GM12864 (cell line): ENCODE results near the gene EPS8L3.
"Not testable (repeated sequence)": the region's sequence is repeated elsewhere in the genome, so short reads cannot be mapped to it uniquely, and the experiment has no call there.

Experiments
- DNase-seq: peaks from one replicate; pipeline ENCODE4 v3.0.0-alpha.2; 2011; ENCODE audit warnings: low read depth
- H3K4me3 ChIP-seq: 2 replicates; pipeline ENCODE4 v1.5.1; 2011; ENCODE audit warnings: mild to moderate bottlenecking, low read depth, low read length, control low read depth
- TF ChIP-seq, protein P1 (sequence below): IDR thresholded peaks from 2 replicates; pipeline ENCODE4 v1.5.1; 2011; ENCODE audit warnings: low read depth, mild to moderate bottlenecking, moderate library complexity, low read length, control low read depth, inconsistent platforms; ENCODE audit errors: missing control alignments

EPS8L3 gene

DNA sequence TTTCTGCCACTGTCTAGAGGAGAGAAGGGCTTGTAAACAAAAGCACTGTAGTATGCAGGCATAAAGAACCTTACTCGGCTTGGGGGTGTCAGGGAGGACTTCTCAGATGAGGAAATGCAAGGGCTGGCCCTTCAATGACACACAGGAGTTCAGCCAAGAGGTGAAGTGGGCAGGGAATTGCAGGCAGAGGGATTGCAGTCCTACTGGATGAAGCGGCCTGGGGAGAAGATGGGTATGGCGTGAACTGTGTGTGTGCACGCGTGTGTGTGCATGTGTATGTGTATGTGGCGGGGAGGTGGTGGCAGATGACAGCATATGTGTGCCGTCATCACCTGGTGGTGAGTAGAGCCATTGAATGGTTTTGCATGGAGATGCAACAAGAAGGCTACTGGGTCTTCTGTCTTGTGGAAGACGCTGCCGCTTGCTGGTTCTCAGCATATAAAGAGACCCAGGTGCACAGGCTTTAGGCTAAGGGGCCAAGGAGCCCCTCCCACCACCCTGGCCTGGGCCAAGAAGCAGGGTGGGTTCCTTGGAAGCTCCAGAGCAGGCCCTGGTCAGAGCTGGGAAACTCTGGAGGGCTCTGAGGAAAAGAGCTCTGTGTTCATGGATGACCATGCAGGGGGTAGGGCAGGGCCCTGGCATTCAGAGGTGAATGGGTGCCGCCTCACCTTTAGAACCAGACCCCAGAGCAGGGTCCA lies 4.1 kb upstream of the EPS8L3 start:
- no peak for DNase-seq
- no peak overlapping the region for H3K4me3 ChIP-seq
- TF ChIP-seq, protein P1, sequence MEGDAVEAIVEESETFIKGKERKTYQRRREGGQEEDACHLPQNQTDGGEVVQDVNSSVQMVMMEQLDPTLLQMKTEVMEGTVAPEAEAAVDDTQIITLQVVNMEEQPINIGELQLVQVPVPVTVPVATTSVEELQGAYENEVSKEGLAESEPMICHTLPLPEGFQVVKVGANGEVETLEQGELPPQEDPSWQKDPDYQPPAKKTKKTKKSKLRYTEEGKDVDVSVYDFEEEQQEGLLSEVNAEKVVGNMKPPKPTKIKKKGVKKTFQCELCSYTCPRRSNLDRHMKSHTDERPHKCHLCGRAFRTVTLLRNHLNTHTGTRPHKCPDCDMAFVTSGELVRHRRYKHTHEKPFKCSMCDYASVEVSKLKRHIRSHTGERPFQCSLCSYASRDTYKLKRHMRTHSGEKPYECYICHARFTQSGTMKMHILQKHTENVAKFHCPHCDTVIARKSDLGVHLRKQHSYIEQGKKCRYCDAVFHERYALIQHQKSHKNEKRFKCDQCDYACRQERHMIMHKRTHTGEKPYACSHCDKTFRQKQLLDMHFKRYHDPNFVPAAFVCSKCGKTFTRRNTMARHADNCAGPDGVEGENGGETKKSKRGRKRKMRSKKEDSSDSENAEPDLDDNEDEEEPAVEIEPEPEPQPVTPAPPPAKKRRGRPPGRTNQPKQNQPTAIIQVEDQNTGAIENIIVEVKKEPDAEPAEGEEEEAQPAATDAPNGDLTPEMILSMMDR: no peak

DNA sequence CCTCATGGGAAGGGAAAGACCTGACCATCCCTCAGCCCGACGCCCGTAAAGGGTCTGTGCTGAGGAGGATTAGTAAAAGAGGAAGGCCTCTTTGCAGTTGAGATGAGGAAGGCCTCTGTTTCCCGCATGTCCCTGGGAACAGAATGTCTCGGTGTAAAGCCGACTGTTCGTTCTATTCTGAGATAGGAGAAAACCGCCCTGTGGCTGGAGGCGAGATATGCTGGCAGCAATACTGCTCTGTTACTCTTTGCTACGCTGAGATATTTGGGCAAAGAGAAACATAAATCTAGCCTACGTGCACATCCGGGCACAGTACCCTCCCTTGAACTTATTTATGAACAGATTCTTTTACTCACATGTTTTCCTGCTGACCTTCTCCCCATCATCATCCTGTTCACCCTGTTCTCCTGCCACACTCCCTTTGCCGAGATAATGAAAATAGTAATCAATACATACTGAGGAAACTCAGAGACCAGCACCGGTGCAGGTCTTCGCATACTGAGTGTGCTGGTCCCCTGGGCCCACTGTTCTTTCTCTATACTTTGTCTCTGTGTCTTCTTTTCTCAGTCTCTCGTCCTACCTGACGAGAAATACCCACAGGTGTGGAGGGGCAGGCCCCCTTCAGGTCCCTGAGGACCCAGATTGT lies 3.4 kb upstream of the EPS8L3 start:
- not testable (repeated sequence) for DNase-seq, H3K4me3 ChIP-seq

DNA sequence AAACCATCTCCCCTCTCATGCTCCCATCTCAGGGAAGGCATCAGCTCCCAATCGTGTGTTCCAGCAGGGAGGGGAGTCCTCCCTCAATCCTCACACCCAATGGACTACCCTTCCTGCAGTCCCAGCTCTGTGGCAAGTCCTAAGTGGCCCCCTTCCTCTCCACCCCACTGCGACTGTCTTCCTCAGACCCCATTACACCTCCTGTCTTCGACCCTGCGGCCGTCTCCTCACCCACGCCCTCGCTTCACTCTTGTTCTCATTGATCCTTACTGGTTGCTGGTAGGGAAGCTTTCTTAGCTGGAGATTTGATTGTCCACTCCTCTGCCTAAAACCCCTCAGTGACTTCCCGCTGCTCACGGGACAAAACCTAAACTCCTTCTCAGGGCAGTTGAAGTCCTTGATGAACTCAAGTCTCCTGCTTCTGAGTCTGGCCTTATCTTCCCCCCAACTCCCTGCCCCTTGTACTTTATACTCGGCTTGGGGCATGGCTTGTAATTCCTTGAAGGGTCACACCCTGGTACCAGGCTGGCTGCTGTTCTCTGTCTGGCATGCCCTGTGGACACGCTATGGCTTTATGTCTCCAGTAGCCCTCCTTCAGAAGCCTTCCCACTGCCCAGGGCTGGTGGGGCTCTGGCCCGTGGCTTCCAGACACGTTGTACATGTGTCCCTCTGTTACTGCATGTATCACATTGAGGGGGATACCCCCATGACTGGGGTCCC lies 2.3 kb upstream of the EPS8L3 start:
- TF ChIP-seq, protein P1: no peak
- DNase-seq: no peak
- H3K4me3 ChIP-seq: no peak overlapping the region

DNA sequence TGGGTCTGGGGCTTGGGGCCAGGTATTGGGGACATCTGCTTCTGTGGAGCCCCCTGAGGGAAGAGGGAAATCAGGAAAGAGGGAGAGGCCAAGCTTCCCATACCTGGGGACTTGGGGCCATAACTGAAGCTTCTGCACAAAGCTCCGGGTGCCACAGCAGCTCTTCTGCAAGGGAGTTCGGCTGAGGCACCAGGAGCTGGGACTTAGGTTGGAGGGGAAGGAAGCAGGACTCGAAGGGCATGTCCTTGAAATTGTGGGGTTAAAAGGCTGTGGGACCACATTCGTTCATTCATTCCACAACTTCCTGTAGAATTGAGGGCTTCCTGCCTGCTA lies 1.7 kb upstream of the EPS8L3 start:
- no peak for DNase-seq
- TF ChIP-seq, protein P1: no peak
- H3K4me3 ChIP-seq: no peak overlapping the region

DNA sequence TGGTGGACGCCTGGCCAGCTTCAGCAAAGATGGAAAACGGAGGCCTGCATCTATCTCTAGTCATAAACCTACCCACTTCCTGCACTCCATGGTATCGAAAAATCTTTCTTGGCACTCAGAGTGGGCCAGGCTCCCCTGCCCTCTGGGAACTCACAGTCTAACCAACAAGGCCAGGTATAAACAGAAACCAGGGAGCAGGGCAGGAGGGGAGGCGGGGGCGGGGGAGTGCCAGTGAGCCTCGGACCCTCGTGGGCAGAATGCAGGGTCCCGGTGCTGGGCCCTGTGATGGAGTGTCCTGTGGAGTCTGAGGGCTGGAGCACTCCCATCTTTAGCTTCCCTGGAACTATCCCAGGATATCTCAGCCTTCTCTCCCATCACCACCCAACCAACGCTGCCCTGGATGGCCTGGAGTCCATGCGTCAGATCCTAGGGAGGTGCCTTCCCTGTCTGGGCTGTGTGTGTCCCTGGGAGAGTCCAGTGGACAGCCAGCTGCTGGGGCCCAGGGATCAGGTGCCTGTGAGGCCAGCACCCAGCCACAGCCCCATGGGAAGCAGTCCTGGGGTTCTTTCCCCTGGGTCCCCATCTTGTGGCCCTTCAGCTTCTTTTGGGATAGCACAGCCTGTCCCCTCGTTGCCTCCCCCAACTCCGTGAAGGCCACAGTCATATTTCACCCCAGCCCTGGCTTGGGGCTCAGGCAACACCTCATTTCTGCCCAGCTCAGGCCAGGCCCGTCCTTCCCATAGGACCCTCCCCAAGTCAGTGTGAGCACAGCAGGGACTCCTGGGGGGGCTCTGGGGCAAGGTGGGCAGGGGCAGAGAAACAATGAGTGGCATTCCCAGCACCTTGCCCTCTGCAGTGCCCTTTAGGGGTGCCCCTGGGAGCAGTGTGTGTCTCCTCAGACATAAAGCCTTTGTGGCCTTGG lies 1.1 kb upstream of the EPS8L3 start:
- DNase-seq: no peak
- no peak overlapping the region for H3K4me3 ChIP-seq
- TF ChIP-seq, protein P1: no peak

DNA sequence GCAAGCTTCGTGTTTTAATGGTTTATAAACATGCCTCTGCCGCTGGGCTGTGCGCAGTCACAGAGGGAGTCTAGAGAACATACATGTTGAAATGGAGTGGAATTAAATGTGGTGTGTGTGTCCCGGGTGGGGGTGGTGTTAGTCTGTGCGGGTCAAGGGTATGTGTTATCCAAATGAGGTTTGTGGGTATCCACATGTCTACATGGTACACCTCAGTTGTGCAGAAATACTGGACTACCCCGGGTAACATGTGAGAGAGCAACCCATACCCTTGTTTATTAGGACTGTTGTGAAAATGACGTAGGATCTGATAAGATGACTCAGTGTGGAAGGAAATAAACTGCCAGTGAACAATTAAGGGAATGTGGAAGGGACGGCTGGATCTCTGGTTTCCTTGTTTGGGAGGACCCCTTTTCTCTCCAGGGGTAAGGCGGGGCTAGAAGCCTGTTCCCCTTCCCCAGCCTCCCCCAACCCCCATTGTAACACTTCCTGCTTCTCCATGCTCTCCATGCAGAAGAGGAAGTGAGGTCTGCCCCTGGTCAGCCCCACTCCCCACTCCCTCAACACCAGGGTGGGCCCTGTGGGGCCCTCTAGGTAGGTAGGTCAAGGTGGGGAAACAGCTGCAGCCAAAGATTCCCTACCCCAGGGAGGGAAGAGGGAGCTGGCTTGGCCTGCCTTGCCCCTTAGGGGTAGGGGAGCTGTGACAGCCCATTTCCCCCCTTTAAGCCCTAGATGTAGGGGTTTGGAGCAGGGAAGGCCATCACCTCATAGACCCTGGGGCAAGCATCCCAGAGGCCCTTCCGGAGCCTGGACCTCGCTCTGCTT lies 690 bp downstream of the EPS8L3 start:
- no peak for DNase-seq

More for the DNA sequence above, 690 bp downstream of the EPS8L3 start:
- TF ChIP-seq, protein P1: no peak
- no peak overlapping the region for H3K4me3 ChIP-seq
